Tibial nerve (tissue), 3 donors: ENCODE results near the gene SETDB1.

Experiments
- CTCF ChIP-seq, 5 experiments: fragments of 200-600 bp in 3 of 5; fragments of 450-650 bp in 2 of 5; sonication (generic) in 3 of 5; IDR thresholded peaks; one replicate each; pipeline ENCODE4 v1.5.1; 2016 to 2019; ENCODE audit warnings: antibody characterized with exemption in 5 of 5, mild to moderate bottlenecking in 3 of 5, moderate library complexity in 2 of 5
- POLR2A ChIP-seq, 2 donors: fragments of 450-650 bp; IDR thresholded peaks; one replicate each; pipeline ENCODE4 v1.6.1; 2017; ENCODE audit warnings: antibody characterized with exemption in 2 of 2, mild to moderate bottlenecking in 2 of 2, moderate library complexity in 2 of 2

GRCh38 chr1:150966011-150966410 is 39.8 kb downstream of the SETDB1 start:
- TF ChIP-seq CTCF (IDR thresholded peaks at IDR 0.05) (no peak), POLR2A (IDR thresholded peaks at IDR 0.05) (no peak)
